M059J (cell line): ENCODE results near the gene CEBPZ. TPM values are rescaled to one million over a fixed set of nuclear protein-coding genes. Genes with fewer than 3 reads are reported as not detected.

Source experiments
- DNase-seq: peaks from one replicate; pipeline ENCODE4 v3.0.0-alpha.2; 2012; ENCODE audit warnings: low read depth
- total RNA-seq: library from RNA; depleted of rRNA; stranded (reverse); fragments of >200 nt; shearing (Covaris generic); gene quantifications from 2 replicates; pipeline ENCODE4 v1.2.3, GENCODE V29; 2014; rRNA removed

CEBPZ gene
- total RNA-seq, 1 experiment from 2014 or later, result 38.4 TPM

DNA sequence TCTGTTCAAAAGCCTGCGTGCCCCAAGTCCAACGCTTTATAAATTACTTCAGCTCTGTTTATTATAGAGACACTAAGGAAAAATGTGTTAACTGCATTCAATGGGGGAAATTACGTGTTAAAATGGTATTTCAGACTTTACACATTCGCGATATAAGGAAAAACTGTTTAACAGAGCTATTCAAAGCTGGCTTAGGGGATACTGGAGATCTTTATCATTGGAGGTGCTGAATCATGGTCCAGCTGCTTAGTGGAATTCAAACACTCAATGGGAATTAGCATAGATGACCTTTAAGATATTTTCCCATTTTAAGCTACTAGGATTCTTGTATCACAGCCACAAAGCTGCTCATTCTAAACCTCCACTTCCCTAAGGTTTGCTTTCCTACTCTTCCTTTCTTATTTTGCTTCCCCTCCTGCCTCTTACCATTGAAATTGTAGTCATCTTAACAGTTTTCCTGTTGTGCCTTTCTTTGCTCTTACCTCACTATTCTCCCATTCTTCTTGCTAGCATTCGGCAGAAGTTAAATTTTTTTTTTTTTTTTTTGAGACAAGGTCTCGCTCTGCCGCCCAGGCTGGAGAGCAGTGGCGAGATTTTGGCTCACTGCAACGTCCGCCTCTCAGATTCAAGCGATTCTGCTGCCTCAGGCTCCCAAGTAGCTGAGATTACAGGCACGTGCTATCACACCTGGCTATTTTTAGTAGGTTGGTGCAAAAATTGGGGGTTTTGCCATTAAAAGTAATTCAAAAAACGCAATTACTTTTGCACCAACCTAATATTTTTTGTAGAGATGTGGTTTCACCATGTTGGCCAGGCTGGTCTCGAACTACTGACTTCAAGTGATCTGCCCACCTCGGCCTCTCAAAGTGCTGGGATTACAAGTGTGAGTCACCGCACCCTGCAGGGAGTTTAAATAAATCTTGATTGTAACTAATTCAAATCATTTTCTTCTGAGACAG, 49.4 kb downstream of the CEBPZ start:
- DNase-seq, result peak; percentile 76

DNA sequence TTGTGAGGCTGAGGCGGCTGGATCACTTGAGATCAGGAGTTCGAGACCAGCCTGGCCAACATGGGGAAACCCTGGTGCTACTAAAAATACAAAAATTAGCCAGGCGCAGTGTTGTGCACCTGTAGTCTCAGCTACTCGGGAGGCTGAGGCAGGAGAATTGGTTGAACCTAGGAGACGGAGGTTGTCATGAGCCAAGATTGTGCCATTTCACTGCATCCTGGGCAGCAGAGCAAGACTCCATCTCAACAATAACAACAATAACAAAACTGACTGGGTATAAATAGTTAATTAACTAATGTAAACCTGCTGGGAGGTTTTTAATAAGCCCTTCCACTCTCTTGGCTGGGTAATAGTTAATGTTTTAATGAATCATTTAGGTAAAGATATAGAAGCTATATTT, 50.8 kb downstream of the CEBPZ start:
- no peak for DNase-seq

DNA sequence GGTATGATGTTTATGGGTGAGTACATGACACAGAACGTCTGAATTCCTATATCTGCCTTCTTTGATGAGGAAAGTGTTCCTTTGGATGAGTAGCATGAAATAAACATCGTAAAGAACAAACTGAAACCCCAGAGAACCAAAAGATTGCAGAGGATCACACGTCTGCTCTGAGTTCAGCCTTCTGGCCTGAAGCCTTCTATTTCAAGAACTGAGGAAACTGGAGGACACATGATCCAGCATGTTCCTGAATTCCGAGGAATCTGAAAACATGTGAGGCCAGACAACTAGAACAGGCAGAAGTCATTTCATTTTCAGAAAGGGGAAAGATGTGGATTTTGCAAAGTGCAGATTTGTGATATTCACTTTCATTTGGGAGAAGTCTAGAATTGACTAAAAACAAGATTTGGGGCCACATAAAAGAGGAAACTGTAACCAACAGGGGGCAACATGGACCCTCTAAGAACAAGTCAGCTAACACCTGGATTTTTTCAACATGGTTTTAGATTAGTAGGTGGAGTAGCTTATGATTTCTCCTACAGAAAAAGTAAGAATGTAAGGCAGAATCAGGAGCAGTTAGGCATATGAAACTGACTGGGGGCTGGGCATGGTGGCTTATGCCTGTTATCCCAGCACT, 51.3 kb downstream of the CEBPZ start:
- no peak for DNase-seq

DNA sequence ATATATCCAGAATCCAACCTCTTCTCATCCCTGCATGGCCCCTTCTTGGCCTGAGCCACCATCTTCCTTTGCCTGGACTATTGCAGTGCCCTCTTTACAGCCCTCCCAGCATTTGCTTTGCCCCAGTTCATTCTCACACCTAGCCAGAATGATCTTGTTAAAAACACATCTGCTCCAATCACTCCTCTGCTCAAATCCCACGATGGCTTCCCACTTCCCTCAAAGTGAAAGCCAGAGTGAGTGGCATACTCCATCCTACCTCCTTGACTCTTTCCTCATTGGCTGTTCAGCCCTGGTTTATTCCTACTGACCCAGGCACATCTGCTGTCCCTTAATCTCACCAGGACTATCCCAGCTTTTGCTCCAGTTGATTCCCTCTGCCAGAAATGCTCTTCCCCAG, 57.7 kb downstream of the CEBPZ start:
- DNase-seq, result no peak

DNA sequence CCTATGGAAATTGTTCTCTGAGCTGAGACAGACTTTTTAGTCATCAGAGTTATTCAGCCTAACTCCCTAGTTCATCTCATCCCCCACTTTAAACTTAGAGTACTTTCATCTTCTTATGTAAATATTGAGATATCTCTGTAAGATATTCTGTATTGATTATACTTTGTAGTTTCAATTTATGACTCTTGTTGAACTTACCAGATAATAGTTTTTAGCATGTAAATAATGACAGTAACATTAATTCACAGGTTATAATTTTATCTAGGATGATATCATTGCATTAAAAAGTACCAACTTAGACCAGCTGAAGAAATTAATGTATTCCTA, 59.8 kb downstream of the CEBPZ start:
- DNase-seq, result no peak

DNA sequence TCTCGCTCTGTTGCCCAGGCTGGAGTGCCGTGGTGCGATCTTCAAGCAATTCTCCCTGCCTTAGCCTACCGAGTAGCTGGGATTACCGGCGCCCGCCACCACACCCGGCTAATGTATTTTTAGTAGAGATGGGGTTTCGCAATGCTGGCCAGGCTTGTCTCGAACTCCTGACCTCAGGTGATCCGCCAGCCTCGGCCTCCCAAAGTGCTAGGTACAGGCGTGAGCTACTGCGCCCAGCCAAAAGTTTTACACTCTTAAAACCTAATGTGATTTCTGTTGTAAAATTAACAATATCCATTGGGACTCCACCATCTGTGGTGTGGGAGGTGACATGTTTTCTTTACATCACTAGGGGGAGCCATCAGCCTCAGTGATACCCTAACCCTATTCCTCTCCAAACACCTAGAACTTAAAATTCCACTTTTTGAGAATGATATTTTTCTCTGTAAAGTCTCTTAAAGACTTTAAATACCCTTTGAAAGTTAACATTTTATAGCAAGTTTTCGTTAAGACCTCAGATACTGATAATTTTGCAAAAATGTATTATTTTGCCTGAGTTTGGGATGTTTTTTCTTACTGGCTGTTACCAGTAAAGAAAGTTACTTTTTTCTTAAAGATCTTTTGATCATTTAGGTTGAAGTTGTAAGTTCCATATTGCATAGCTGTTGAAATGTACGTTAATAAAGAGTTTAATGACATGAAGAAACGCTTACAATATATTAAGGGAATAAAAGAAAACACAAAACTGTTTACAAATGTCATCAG, 63.0 kb downstream of the CEBPZ start:
- peak; percentile 49 for DNase-seq

DNA sequence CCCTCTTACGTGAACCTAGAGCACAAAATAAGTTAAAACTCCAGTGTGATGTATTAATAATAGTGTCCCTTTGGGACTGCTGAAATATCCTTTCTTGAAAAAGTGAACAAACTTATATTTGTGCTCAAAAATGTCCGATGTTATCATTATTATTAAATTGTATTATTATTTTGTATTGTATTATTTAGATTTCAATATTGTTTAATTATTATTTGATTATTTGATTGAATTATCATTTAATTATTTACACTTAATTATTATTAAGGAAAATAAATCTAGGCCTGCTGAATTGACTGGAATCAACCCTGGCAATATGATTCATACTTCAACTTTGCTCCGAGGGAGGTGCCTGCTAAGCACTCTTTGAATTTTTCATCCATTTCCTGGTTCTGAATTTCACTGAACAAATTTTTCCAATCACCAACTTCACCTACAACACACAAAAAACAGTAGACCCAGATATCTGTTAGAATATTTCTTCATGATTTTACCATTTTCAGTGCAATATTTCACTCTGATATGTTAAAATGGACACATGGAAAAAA, 63.7 kb downstream of the CEBPZ start:
- DNase-seq, result no peak

DNA sequence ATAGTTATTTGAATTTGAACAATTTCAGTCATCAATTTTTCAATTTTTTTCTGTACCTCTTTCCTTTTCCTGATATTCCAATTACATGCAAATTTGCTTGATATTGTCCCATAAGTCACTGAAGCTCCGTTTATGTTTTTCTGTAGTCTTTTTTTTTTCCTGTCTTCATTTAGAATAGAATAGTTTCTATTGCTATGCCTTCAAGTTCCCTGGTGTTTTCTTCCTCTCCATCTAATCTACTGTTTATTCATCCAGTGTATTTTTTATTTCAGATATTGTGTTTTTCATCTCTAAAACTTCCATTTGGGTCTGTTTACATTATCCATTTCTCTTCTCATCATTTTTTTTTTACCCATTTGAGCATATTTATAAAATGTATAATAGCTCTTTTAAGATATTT, 66.6 kb downstream of the CEBPZ start:
- DNase-seq, result no peak

DNA sequence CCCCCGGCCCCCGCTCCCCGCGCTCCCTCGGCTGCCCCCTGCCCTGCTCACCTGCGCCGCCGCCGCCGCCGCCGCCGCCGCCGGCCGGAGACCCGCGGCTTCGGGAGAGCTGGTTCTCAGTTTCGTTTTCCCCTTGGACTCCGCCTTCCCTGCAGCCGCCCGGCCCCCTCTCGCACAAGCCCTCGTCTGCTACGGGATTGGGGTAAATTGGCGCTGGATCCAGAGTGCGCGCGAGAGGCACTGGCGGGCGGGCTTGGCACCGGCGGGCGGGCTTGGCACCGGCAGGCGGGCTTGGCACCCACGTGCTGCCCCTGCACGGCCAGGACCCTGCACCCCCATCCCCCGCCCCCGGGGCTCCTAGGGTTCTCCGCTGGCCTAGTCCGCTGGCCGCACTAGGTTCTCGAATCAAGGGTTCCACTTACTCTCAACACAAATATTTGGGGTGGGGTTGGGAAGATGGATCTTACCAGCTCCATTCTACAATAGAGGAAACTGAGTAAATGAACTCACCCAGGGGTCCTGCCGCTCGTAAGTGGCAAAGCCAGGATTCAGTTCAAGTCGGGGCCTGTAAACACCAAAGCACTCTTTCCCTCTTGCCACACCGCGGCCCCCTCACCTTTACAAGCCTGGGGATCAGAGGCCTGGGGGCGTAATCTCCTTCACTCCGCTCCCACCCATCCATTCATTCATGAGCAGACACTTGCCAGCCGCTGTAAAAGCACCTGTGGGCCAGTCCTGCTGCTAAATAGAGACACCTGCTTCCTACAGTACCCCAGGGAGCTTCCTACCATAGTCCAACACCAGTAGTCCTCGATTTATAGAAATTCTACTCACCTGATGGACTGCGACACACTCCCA, 74.3 kb downstream of the CEBPZ start, which contains the start of gene EIF2AK2:
Gene EIF2AK2, minus strand, starts transcription at position 124 of the 858 bp plus-strand sequence. CDS start 9,174 bp downstream, outside the sequence.
- DNase-seq, result peak; percentile 88

DNA sequence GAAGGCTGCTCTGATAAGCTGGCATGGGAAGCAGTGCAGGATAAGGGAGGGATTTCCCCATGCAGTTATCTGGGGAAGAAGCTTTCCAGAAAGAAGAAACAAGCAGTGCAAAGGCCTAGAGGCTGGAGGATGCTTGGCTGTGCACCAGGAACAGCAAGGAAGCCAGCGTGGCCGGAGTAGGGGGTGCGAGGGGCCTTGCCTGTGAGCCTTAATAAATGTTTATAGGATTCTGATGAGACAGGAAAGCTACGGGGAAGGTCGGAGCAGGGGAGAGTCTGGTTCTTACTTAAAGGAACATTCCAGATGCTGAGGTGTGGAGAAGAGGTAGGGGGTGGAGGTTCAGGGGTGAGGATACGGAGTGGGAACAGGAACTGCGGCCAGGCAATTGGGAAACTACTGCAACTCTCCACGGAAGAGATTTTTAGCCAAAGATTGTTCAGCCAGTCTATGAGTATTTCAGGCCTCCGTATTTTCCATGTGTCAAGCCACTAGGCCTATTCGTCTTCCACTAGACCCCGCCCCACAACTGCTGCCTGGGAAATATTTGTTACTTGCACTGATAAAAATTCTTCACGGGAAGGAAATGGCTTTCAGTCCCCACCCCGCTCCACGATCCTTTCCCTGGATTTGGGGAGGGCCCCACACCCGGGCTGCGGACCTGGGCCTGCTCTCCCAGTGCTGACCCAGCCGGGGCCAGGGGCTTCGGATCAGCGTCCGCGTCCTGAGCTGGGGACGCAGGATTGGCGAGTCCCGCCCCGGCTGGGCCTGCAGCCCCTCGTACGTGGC, 75.1 kb downstream of the CEBPZ start:
- DNase-seq, result peak; percentile 58

DNA sequence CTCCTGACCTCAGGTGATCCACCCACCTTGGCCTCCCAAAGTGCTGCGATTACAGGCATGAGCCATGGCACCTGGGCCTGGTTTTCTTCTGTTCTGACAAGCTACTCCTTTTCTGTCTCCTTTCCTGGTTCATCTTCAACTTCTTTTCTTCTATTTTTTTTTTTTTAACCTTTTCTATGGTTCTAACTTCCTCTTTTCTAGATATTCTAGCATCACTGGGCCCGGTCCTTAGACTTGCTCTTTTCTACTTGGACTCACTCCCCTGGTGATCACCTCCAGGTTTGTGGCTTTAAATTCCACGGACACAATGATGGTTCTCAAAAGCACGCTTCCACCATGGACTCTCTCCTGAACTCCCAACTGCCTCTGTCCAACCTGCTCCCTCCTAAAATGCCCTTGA, 76.6 kb downstream of the CEBPZ start:
- DNase-seq, result no peak

DNA sequence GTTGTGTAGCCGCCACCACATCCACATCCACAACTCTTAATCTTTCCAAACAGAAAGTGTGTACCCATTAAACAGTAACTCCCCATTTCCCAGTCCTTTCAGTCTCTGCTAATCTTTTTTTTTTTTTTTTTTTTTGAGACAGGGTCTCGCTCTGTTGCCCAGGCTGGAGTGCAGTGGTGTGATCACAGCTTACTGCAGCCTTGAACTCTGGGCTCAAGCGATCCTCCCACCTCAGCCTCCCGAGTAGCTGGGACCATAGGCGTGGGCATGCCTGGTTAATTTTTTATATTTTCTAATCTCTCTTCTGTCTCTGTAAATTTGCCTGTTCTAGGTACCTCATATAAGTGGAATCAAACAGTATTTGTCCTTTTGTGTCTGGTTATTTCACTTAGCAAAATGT, 78.2 kb downstream of the CEBPZ start:
- no peak for DNase-seq

Other genes starting within 250 kb of the CEBPZ start
- gene HEATR5B, start 147.2 kb downstream of the CEBPZ start, total RNA-seq, result 6.7 and 8.2 TPM in 2 replicates
- gene GPATCH11, start 147.1 kb downstream of the CEBPZ start, total RNA-seq, result 10.0 and 13.1 TPM in 2 replicates
- gene EIF2AK2, start 74.6 kb downstream of the CEBPZ start, total RNA-seq, result 63.7 and 90.2 TPM in 2 replicates
- not detected in 2 replicates for gene SULT6B1, start 42.9 kb downstream of the CEBPZ start, total RNA-seq
- 27.7 and 48.4 TPM in 2 replicates for gene CEBPZOS, start 35.1 kb downstream of the CEBPZ start, total RNA-seq
- gene NDUFAF7, start 62 bp upstream of the CEBPZ start, total RNA-seq, result 15.3 and 16.7 TPM in 2 replicates
- gene PRKD3, start 93.2 kb upstream of the CEBPZ start, total RNA-seq, result 46.0 and 46.4 TPM in 2 replicates
- 62.5 and 79.6 TPM in 2 replicates for gene QPCT, start 113.0 kb upstream of the CEBPZ start, total RNA-seq